Ishikawa (cell line): Measurements from ENCODE around the gene TIMP2.

ENCODE experiments used
- CEBPB ChIP-seq: IDR thresholded peaks from 2 replicates; pipeline ENCODE4 v1.6.1; 2012
- CREB1 ChIP-seq: IDR thresholded peaks from 2 replicates; pipeline ENCODE4 v1.6.1; 2012; ENCODE audit warnings: low read depth
- EGR1 ChIP-seq: IDR thresholded peaks from 2 replicates; pipeline ENCODE4 v1.6.1; 2012
- EP300 ChIP-seq: IDR thresholded peaks from 2 replicates; pipeline ENCODE4 v1.6.1; 2012; ENCODE audit warnings: borderline replicate concordance
- FOXM1 ChIP-seq: IDR thresholded peaks from 2 replicates; pipeline ENCODE4 v1.6.1; 2012; ENCODE audit warnings: low read depth, borderline replicate concordance
- RAD21 ChIP-seq: IDR thresholded peaks from 2 replicates; pipeline ENCODE4 v1.6.1; 2012; ENCODE audit warnings: low read depth
- REST ChIP-seq: IDR thresholded peaks from 2 replicates; pipeline ENCODE4 v1.6.1; 2012; ENCODE audit warnings: low read depth, mild to moderate bottlenecking
- TAF1 ChIP-seq: IDR thresholded peaks from 2 replicates; pipeline ENCODE4 v1.6.1; 2012; ENCODE audit warnings: low read depth, mild to moderate bottlenecking
- TCF12 ChIP-seq: IDR thresholded peaks from 2 replicates; pipeline ENCODE4 v1.6.1; 2012; ENCODE audit warnings: low read depth
- TEAD4 ChIP-seq: IDR thresholded peaks from 2 replicates; pipeline ENCODE4 v1.6.1; 2012
- USF1 ChIP-seq: IDR thresholded peaks from 2 replicates; pipeline ENCODE4 v1.6.1; 2012
- YY1 ChIP-seq: IDR thresholded peaks from 2 replicates; pipeline ENCODE4 v1.6.1; 2012; ENCODE audit warnings: low read depth
- ZBTB7A ChIP-seq: IDR thresholded peaks from 2 replicates; pipeline ENCODE4 v1.6.1; 2012; ENCODE audit warnings: low read depth
- TF ChIP-seq, protein P1 (sequence below): IDR thresholded peaks from 2 replicates; pipeline ENCODE4 v1.6.1; 2012

DNA sequence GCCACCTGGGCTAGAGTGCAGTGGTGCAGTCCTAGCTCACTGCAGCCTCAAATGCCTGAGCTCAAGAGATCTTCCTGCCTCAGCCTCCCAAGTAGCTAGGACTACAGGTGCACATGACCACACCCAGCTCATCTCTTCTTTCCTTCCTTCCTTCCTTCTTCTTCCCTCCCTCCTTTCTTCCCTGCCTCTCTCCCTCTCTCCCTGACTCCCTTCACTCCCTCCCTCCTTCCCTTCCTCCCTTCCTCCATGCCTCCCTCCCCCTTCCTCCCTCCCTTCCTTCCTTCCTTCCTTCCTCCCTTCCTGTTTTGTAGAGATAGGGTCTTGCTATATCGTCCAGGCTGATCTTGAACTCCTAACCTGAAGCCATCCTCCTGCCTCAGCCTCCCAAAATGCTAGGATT, 61.1 kb downstream of the TIMP2 start:
- TF ChIP-seq EGR1 = no peak
- TF ChIP-seq TCF12 = no peak
- TF ChIP-seq EP300 = no peak
- TF ChIP-seq REST = no peak
- no peak for TF ChIP-seq YY1
- no peak for TF ChIP-seq RAD21
- TF ChIP-seq, protein P1, sequence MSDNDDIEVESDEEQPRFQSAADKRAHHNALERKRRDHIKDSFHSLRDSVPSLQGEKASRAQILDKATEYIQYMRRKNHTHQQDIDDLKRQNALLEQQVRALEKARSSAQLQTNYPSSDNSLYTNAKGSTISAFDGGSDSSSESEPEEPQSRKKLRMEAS = no peak
- no peak for TF ChIP-seq CEBPB
- no peak for TF ChIP-seq USF1
- no peak for TF ChIP-seq FOXM1
- no peak for TF ChIP-seq TEAD4
- no peak for TF ChIP-seq ZBTB7A
- TF ChIP-seq TAF1 = no peak
- no peak for TF ChIP-seq CREB1
